ENCODE data around the gene BCAS3.
"Not testable (repeated sequence)": the region's sequence is repeated elsewhere in the genome, so short reads cannot be mapped to it uniquely, and the experiment has no call there.

Gene BCAS3

DNA sequence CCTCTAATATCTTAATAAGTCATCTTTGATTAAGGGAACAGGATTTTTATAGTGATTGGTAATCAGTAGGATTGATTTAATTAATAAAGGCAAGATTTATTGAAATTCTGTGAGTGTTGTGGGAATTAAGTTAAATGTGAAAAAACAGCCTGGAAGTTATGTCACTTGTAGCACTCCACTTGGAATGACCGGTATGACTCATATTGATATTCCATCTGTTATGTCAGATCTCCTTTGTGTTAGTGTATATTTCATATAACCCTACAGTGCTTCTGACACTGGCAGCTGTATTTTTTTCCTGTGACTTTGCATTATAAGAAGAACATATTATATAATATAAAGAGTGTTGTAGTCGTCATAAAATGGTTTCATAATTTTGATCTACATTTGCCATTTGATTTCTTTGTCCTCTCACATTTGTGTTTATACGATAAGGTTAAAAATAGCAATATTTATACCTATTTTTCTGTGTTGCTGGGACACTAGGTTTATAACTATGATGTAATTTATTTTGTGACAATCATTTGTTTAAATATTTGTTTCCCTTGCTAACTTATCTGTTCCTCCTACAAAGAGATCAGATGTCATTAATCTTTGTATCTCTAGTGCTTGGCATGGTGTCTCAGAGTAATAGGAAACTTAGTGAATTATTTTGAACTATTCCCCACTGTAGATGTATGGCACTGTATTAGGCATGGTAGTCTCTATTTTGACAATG lies 249.0 kb downstream of the BCAS3 start:
- Histone ChIP-seq H3K27me3 (no peaks in the 10 kb centered on the region), H3K4me1 (no peaks in the 10 kb centered on the region), H3K9me3 (no peaks in the 10 kb centered on the region), H3K36me3 (no peaks in the 10 kb centered on the region), H3K4me3 (ENCODE audit: low read depth, low read length) (no peak overlapping the region)
- TF ChIP-seq, protein P1, sequence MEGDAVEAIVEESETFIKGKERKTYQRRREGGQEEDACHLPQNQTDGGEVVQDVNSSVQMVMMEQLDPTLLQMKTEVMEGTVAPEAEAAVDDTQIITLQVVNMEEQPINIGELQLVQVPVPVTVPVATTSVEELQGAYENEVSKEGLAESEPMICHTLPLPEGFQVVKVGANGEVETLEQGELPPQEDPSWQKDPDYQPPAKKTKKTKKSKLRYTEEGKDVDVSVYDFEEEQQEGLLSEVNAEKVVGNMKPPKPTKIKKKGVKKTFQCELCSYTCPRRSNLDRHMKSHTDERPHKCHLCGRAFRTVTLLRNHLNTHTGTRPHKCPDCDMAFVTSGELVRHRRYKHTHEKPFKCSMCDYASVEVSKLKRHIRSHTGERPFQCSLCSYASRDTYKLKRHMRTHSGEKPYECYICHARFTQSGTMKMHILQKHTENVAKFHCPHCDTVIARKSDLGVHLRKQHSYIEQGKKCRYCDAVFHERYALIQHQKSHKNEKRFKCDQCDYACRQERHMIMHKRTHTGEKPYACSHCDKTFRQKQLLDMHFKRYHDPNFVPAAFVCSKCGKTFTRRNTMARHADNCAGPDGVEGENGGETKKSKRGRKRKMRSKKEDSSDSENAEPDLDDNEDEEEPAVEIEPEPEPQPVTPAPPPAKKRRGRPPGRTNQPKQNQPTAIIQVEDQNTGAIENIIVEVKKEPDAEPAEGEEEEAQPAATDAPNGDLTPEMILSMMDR (IDR thresholded peaks at IDR 0.05; ENCODE audit: low read depth, low read length) = no peak
- no peak for DNase-seq

DNA sequence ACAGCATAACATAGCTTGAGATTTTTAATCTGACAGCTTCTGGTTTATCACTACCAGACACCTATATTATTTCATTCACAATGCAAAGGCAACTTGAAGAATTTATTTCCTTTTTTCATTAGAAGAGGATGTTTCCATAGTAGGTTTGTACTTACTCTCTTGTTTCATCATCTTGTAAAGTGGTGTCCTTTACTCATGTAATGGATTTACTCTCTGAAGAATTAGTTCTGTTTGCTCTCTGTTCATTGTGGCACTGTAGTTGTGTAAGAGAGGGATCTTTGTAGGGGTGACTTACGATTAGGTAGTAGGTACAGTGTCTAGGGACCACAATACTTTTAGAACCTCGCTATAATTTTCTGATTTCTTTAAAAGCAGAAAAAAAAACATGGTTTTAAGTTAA lies 256.1 kb downstream of the BCAS3 start:
- TF ChIP-seq, protein P1 (IDR thresholded peaks at IDR 0.05; ENCODE audit: low read depth, low read length) = no peak
- Histone ChIP-seq H3K36me3 (no peaks in the 10 kb centered on the region), H3K4me3 (ENCODE audit: low read depth, low read length) (no peak overlapping the region), H3K4me1 (no peaks in the 10 kb centered on the region), H3K27me3 (no peaks in the 10 kb centered on the region), H3K9me3 (no peaks in the 10 kb centered on the region)
- no peak for DNase-seq

DNA sequence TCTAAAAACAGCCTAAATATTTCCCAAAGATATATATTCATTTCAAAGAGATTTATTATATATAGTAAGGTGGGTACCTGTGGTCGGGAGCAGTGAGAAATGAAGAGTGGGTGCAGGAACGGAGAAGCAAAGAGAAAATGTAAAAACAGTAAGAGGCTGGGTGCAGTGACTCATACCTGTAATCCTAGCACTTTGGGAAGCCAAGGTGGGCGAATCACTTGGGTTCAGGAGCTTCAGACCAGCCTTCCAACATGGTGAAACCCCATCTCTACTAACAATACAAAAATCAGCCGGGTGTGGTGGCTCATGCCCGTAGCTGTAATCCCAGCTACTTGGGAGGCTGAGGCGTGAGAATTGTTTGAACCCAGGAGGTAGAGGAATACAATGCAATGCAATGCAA lies 257.1 kb downstream of the BCAS3 start:
- H3K4me1 ChIP-seq = no peaks in the 10 kb centered on the region

DNA sequence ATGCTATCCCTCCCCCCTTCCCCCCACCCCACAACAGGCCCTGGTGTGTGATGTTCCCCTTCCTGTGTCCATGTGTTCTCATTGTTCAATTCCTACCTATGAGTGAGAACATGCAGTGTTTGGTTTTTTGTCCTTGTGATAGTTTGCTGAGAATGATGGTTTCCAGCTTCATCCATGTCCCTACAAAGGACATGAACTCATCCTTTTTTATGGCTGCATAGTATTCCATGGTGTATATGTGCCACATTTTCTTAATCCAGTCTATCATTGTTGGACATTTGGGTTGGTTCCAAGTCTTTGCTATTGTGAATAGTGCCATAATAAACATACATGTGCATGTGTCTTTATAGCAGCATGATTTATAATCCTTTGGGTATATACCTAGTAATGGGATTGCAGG lies 258.3 kb downstream of the BCAS3 start:
- not testable (repeated sequence) for H3K27me3 ChIP-seq; H3K4me3 ChIP-seq (ENCODE audit: low read depth, low read length); H3K9me3 ChIP-seq; H3K4me1 ChIP-seq; DNase-seq; H3K36me3 ChIP-seq

More for the DNA sequence above, 257.1 kb downstream of the BCAS3 start:
- TF ChIP-seq, protein P1 (IDR thresholded peaks at IDR 0.05; ENCODE audit: low read depth, low read length) = no peak
- Histone ChIP-seq H3K36me3 (no peaks in the 10 kb centered on the region), H3K4me3 (ENCODE audit: low read depth, low read length) (no peak overlapping the region), H3K27me3 (no peaks in the 10 kb centered on the region), H3K9me3 (no peaks in the 10 kb centered on the region)
- no peak for DNase-seq

DNA sequence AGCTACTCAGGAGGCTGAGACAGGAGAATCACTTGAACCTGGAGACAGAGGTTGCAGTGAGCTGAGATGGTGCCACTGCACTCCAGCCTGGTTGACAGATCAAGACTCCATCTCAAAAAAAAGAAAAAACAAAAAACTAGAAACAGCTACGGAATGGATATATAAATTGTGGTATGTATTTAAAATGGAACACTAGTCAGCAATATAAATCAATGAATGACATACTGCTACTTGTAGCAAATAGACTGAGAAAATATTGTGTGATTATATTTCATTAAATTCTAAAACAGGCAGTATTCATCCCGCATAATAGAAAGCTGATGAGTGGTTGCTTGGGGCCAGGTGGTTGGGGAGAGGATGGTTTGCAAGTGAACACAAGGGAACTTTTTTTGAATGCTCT lies 261.7 kb downstream of the BCAS3 start:
- TF ChIP-seq, protein P1 (IDR thresholded peaks at IDR 0.05; ENCODE audit: low read depth, low read length) = no peak
- Histone ChIP-seq H3K4me3 (ENCODE audit: low read depth, low read length) (no peak overlapping the region), H3K36me3 (no peaks in the 10 kb centered on the region), H3K9me3 (no peaks in the 10 kb centered on the region), H3K27me3 (no peaks in the 10 kb centered on the region), H3K4me1 (no peaks in the 10 kb centered on the region)
- DNase-seq = no peak

DNA sequence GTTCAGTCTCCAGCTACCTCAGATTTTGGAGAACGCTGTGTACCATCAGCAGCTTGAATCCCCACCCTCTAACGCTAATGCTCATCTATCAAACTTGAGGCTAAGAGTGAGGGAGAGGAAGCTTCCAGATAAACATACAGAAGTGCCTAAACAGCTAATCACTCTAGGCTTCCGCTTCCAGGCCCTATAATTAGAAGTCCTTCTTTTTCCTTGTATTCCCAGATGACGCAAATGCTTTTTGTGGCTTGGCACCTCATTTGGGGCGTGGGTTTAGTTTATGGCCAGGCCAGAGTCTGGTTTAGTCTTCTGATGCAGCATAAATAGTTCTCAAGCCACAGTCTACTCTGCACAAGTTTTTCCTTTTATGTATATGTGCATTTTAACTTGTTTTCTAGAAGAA lies 263.4 kb downstream of the BCAS3 start:
- H3K4me1 ChIP-seq = no peaks in the 10 kb centered on the region
- no peak for DNase-seq
- H3K27me3 ChIP-seq = no peaks in the 10 kb centered on the region
- no peaks in the 10 kb centered on the region for H3K9me3 ChIP-seq
- H3K36me3 ChIP-seq = no peaks in the 10 kb centered on the region
- no peak overlapping the region for H3K4me3 ChIP-seq (ENCODE audit: low read depth, low read length)
- TF ChIP-seq, protein P1 (IDR thresholded peaks at IDR 0.05; ENCODE audit: low read depth, low read length) = no peak
